Left lung (tissue), 10 donors: ENCODE measurements around the gene PLEKHM2. TPM values are rescaled to one million over a fixed set of nuclear protein-coding genes. Genes with fewer than 3 reads are reported as not detected.

ENCODE experiments used
- ATAC-seq: fragments of 200-7000 bp; cut with Tn5 transposase; one replicate; pipeline ENCODE4 v1.9.1; 2020; ENCODE audit warnings: moderate library complexity
- DNase-seq, 4 donors: peaks; one replicate each; pipeline ENCODE4 v3.0.0-alpha.2; 2013 to 2020
- H3K27ac ChIP-seq, 2 donors: fragments of 200-600 bp; sonication (generic) in 1 of 2; one replicate each; pipeline versions ENCODE4 v1.5.0 to v1.8.0; 2020 to 2021
- H3K27me3 ChIP-seq, 2 donors: fragments of 200-600 bp; sonication (generic) in 1 of 2; one replicate each; pipeline versions ENCODE4 v1.5.0 to v1.8.0; 2020 to 2021
- H3K36me3 ChIP-seq, 2 donors: fragments of 200-600 bp; sonication (generic) in 1 of 2; one replicate each; pipeline versions ENCODE4 v1.5.0 to v1.8.0; 2020 to 2021
- H3K4me1 ChIP-seq, 2 donors: fragments of 200-600 bp; one replicate each; pipeline ENCODE4 v1.8.0; 2021
- H3K4me3 ChIP-seq, 2 donors: fragments of 200-600 bp; sonication (generic) in 1 of 2; one replicate each; pipeline versions ENCODE4 v1.5.0 to v1.8.0; 2020 to 2021; ENCODE audit warnings: mild to moderate bottlenecking in 1 of 2
- H3K9me3 ChIP-seq, 2 donors: fragments of 200-600 bp; sonication (generic) in 1 of 2; one replicate each; pipeline versions ENCODE4 v1.5.0 to v1.8.0; 2020 to 2021
- intact Hi-C, 2 donors: fragments of 100-400 bp; cut with DNase I; formaldehyde crosslinking; loops; one replicate each; pipeline versions ENCODE4 v1.11.2 to v1.14.2; 2022
- polyA plus RNA-seq, 6 donors: library from polyadenylated mRNA; unstranded; fragments of 120-200 nt; gene quantifications; one replicate each; pipeline ENCODE4 v1.2.1, GENCODE V29; 2013; ENCODE audit not compliant: insufficient read length in 6 of 6
- total RNA-seq, 2 donors: library from RNA; stranded (reverse); fragmentation: NEBNext Ultra II Directional; extraction: Animal tissue kit (Norgen Biotek cat#: 25700); gene quantifications; one replicate each; pipeline ENCODE4 v1.2.1, GENCODE V29; 2021
- TF ChIP-seq, protein P1 (sequence below), 2 donors: fragments of 200-600 bp; sonication (generic) in 1 of 2; IDR thresholded peaks; one replicate each; pipeline versions ENCODE4 v1.5.0 to v1.8.0; 2021; ENCODE audit warnings: antibody characterized with exemption in 2 of 2
- donor health status: DM: no; HTN: yes; CAD: no.
- donor health status: DM: no; HTN: no; CAD: no.

Gene PLEKHM2
- total and polyA plus RNA-seq, 8 donors, result 51.5 to 86.8 (median 60.1) TPM

DNA sequence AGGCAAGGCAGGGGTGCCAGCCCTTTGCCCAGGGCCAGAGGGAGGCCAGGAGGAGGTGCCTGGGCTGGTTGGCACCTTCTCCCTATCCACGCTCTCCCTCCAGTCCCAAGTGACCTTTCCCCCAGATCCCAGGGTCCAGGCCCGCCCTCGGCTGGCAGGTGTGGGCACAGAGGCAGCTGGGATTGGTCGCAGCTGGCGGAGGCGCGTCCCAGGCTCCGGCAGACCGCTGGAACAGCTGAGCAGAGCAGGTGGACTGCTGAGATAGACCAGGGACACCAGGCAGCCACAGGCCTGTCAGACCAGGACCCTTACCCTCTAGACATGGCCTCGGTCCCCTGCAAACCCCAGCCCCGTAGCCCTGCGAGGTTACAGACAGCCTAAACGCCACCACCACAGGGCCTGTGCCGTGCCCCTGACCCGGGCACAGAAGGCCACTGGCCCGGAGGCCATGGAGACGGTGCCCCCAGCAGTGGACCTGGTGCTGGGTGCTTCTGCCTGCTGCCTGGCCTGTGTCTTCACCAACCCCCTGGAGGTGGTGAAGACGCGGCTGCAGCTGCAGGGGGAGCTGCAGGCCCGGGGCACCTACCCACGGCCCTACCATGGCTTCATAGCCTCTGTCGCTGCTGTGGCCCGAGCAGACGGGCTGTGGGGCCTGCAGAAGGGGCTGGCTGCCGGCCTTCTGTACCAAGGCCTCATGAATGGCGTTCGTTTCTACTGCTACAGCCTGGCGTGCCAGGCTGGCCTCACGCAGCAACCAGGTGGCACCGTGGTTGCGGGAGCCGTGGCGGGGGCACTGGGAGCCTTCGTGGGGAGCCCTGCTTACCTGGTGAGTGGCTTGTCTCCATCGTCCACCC is 52.1 kb downstream of the PLEKHM2 start, which contains the start of gene SLC25A34:
Gene SLC25A34 (plus strand): TSS at position 221 of the 854 bp plus-strand sequence. CDS start 228 bp downstream, at position 449.
- H3K36me3 ChIP-seq, result peaks cover 0 to 48% of the 10 kb centered on the region in 2 donors
- H3K9me3 ChIP-seq, result no peaks in the 10 kb centered on the region
- no peaks in the 10 kb centered on the region for H3K27me3 ChIP-seq
- no peak within 1 kb of the TSS for H3K4me3 ChIP-seq
- TF ChIP-seq, protein P1, sequence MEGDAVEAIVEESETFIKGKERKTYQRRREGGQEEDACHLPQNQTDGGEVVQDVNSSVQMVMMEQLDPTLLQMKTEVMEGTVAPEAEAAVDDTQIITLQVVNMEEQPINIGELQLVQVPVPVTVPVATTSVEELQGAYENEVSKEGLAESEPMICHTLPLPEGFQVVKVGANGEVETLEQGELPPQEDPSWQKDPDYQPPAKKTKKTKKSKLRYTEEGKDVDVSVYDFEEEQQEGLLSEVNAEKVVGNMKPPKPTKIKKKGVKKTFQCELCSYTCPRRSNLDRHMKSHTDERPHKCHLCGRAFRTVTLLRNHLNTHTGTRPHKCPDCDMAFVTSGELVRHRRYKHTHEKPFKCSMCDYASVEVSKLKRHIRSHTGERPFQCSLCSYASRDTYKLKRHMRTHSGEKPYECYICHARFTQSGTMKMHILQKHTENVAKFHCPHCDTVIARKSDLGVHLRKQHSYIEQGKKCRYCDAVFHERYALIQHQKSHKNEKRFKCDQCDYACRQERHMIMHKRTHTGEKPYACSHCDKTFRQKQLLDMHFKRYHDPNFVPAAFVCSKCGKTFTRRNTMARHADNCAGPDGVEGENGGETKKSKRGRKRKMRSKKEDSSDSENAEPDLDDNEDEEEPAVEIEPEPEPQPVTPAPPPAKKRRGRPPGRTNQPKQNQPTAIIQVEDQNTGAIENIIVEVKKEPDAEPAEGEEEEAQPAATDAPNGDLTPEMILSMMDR (IDR thresholded peaks at IDR 0.05), result no peak
- peak within 1 kb of the TSS in 1 of 2 donors; percentile 28 for H3K27ac ChIP-seq
- DNase-seq (peak in 3 of 4 donors; percentile 49 to 89 (median 73)), ATAC-seq (peak; percentile 88)
- intact Hi-C loops, result no loop called here
- H3K4me1 ChIP-seq, result peaks cover 15 to 28% of the 10 kb centered on the region in 2 donors

- no peaks in the 10 kb centered on the region for H3K27me3 ChIP-seq
- DNase-seq (no peak), ATAC-seq (no peak)
- H3K27ac ChIP-seq, result peak overlapping the region in 1 of 2 donors; percentile 28
- H3K4me1 ChIP-seq, result peaks cover 15 to 31% of the 10 kb centered on the region in 2 donors
- TF ChIP-seq, protein P1 (IDR thresholded peaks at IDR 0.05), result no peak
- intact Hi-C loops, result no loop called here
- H3K4me3 ChIP-seq, result no peak overlapping the region
- peaks cover 0 to 42% of the 10 kb centered on the region in 2 donors for H3K36me3 ChIP-seq
- no peaks in the 10 kb centered on the region for H3K9me3 ChIP-seq
Observed at GRCh38 chr1:15736892-15737261, 52.8 kb downstream of the PLEKHM2 start.

DNA sequence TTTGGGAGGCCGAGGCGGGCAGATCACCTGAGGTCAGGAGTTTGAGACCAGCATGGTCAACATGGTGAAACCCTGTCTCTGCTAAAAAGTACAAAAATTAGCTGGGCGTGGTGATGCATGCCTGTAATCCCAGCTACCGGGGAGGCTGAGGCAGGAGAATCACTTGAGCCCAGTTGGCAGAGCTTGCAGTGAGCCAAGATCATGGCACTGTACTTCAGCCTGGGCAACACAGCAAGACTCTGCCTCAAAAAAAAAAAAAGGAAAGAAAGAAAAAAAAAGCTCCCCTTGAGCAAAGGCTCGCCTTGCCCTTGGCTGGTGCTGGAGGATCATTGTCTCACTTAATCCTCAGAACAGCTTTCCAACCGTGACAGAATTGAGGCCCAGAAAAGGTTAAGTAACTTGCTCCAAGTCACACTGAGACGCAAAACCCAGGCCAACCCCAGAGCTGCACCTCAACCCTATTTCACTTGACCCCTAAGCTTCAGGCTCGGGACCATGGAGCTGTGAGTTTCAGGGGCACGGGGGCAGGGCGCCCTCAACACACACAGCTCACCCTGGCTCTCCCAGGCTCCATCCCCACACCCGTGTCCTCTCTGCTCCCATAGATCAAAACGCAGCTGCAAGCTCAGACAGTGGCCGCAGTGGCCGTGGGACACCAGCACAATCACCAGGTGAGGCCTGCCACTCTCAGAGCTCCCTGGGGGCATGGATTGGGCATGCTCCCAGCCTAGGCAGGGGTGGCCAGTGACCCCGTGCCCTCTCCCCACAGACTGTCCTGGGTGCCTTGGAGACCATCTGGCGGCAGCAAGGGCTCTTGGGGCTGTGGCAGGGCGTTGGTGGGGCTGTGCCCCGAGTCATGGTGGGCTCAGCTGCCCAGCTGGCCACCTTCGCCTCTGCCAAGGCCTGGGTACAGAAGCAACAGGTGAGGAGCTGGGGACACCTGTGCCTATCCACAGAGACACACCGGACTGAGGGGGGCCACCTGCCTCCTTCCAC is 53.5 kb downstream of the PLEKHM2 start:
- no peak overlapping the region for H3K4me3 ChIP-seq
- intact Hi-C loops, result no loop called here
- peaks cover 15 to 31% of the 10 kb centered on the region in 2 donors for H3K4me1 ChIP-seq
- ATAC-seq (no peak), DNase-seq (no peak)
- H3K27ac ChIP-seq, result no peak overlapping the region
- no peaks in the 10 kb centered on the region for H3K9me3 ChIP-seq
- H3K27me3 ChIP-seq, result no peaks in the 10 kb centered on the region
- TF ChIP-seq, protein P1 (IDR thresholded peaks at IDR 0.05), result no peak
- H3K36me3 ChIP-seq, result peaks cover 0 to 34% of the 10 kb centered on the region in 2 donors

GRCh38 chr1:15738416-15739113 is 54.4 kb downstream of the PLEKHM2 start:
- no peaks in the 10 kb centered on the region for H3K9me3 ChIP-seq
- H3K27ac ChIP-seq, result no peak overlapping the region
- peaks cover 0 to 25% of the 10 kb centered on the region in 2 donors for H3K36me3 ChIP-seq
- H3K27me3 ChIP-seq, result no peaks in the 10 kb centered on the region
- peaks cover 15 to 31% of the 10 kb centered on the region in 2 donors for H3K4me1 ChIP-seq
- intact Hi-C loops, result no loop called here
- DNase-seq (no peak), ATAC-seq (no peak)
- TF ChIP-seq, protein P1 (IDR thresholded peaks at IDR 0.05), result no peak
- H3K4me3 ChIP-seq, result no peak overlapping the region
